Mesenteric fat pad (tissue), 1 donor: ENCODE measurements around the gene CRTAC1. TPM values are rescaled to one million over a fixed set of nuclear protein-coding genes. Genes with fewer than 3 reads are reported as not detected.

Source experiments
- DNase-seq: peaks from one replicate; pipeline ENCODE4 v3.0.0-alpha.2; 2020; ENCODE audit warnings: low spot score
- total RNA-seq: library from RNA; stranded (reverse); fragmentation: NEBNext Ultra II Directional; extraction: Animal tissue kit (Norgen Biotek cat#: 25700); gene quantifications from one replicate; pipeline ENCODE4 v1.2.1, GENCODE V29; 2021
- donor health status: DM: yes; HTN: yes; CAD: no.

Gene CRTAC1
- total RNA-seq, 1 donor from 2014 or later, result 1.3 TPM

GRCh38 chr10:97875391-97875790 lies 155.0 kb downstream of the CRTAC1 start:
- DNase-seq, result peak; percentile 82

DNA sequence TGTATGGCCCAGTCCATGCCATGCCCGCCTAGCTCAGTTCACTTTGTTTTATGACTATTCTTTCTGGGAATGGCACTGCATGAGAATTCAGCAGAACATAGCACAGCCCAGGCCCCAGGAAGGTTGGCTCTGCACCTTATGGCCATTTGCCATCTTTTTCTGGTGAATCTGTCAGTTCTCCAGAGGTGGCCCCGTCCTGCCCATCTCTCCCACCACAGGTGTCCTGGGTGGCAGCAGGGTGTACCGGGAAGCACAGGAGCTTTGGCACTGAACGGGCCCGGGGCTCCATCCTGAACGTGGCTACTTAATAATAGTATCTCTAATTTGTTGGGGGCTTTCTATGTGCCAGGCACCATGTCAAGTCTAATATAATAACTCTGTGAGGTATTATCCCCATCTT lies 156.1 kb downstream of the CRTAC1 start:
- DNase-seq, result peak; percentile 85

GRCh38 chr10:97873569-97873968 lies 156.9 kb downstream of the CRTAC1 start:
- peak; percentile 20 for DNase-seq

DNA sequence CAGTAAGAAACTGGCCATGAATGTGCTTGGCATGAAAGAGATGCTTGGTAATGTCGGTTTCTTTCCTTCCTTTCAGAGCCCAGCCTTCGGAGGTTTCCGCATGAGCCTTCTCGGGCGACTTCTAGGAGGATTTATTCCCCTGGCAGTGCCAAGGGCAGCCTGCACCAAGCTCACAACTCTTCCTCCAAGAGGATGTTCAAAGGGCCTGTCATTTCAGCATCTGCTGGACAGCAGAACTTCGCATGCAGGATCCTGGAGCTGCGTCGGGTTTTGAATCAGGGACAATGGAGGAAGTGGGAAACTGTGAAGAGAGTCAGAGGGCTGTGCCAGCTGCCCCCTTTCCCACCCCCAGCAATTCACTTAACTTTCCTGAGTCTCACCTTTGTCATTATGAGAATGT lies 159.4 kb downstream of the CRTAC1 start:
- peak; percentile 84 for DNase-seq

GRCh38 chr10:97869091-97870042 lies 161.1 kb downstream of the CRTAC1 start:
- DNase-seq, result peak; percentile 89

DNA sequence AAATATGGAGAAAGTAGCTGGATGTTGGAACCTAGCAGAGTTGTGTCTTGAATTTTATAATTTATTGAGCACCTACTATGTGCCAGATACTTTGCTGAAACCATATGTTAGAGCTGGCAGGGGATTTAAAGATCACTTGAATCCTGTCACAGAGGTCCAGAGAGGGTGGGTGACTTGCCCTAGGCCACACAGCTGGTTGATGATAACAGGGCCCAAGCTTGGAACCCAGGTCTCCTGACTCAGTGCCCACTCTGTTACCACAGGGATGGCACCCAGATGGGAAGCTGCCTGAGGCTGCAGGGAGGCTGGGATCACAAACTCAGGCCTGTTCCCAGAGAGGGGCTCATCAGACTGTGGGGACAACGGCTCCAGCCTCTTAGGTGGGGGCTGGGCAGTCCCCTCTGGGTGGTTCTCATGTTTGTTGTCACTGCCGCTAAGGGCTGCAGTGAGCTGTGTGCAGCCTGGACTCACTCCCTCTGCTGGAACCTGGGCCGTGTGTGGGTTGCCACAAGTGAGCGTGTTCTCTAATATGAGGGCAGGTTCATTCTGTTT lies 162.2 kb downstream of the CRTAC1 start:
- peak; percentile 65 for DNase-seq

DNA sequence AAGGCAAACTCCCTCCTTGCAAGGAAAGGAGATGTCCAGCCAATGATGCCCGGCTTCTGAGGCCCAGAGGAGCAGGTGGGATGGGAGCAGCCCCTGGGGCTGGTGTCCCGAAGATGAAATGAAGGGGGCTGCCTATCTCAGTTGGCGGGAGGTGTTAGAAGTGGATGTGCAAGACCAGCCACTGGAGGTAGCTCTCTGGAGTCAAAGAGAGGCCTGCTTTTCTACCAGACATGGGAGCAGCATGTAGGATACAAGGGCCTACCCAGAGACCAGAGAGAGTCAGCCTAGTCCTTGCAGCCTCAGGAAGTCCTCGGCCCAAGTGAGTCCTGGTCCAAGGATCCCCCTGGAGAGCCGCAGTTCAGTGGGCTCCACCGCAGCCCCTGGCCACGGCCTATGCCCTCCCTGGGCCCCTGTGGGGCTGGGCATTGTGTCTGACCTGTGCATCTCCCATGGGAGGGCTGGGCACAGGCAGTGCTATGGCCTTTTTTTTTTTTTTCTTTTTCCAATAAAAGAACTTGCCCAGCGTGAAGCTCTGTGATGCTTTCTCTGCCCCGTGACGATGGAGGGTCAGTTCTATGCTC lies 163.1 kb downstream of the CRTAC1 start:
- DNase-seq, result no peak

DNA sequence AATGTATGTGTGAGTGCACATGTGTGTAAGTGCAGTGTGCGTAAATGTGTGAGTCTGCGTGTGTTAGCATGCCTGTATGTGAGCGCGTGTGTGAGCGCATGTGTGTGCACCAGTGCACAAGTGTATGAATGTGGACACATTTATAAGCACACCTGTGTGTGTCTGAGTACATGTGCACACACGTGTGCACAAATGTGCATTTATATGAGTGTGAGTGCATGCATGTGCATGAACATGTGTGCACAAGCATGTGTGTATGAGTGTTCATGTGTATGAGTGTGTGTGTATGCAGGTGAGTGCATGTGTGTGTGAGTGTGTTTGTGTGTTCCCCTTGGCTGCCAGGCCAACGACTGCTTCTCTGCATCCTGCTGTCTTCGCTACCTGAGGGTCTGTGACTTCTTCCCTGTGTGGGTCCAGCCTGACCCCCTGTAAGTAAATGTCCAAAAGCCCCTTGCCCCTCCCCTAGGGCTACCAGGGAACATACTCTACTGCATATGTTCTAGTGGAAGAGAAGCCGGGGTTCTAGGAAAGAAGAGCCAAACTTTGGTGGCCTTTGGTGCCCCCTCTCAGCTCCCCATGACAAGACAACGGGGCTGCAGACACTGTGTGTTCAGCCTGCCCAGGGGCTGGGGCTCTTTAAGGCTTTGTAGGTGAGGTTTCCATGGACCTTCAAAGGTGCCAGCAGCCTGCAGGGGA lies 163.7 kb downstream of the CRTAC1 start:
- peak; percentile 57 for DNase-seq

- DNase-seq, result no peak
Measured at GRCh38 chr10:97865488-97865887, 164.9 kb downstream of the CRTAC1 start.

- DNase-seq, result no peak
Measured at GRCh38 chr10:97863808-97864207, 166.6 kb downstream of the CRTAC1 start.

GRCh38 chr10:97861924-97862323 lies 168.5 kb downstream of the CRTAC1 start:
- DNase-seq, result peak; percentile 2

DNA sequence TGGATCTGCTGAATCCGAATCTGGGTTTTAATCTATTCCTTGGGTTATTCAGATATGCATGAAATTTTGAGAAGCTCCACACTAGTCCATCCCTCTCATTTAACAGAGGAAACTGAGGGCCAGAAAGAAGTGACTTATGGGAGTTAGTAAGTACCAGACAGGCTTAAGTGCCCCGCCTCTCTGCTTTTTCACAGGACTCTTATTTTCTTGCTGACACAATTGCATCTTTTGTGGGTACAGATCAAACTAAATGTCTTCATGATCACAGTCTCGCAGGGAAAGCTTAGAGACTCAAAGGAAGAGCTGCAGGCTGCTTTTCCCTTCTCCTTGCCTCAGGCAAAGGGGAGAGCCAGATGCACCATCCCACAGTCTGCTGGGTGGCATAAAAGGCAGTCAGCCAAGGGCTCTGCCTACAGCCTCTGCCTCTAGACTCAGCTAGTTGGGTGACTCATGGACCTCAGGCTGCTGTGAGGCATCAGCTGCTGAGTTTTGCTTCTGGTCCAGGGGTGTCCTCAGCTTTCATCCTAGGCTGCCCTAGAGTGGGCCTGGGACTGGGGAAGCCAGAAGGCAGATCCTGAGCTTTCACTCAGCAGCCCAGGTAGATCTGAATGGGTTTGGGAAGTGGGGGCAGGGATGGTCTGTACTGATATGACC lies 169.2 kb downstream of the CRTAC1 start:
- peak; percentile 85 for DNase-seq

- DNase-seq, result no peak
Measured at GRCh38 chr10:97858001-97858439, 172.4 kb downstream of the CRTAC1 start.

- DNase-seq, result no peak
Measured at GRCh38 chr10:97854743-97855142, 175.7 kb downstream of the CRTAC1 start.

- no peak for DNase-seq
Measured at GRCh38 chr10:97852840-97853405, 177.5 kb downstream of the CRTAC1 start.

- DNase-seq, result no peak
Measured at GRCh38 chr10:97852277-97852676, 178.1 kb downstream of the CRTAC1 start.

DNA sequence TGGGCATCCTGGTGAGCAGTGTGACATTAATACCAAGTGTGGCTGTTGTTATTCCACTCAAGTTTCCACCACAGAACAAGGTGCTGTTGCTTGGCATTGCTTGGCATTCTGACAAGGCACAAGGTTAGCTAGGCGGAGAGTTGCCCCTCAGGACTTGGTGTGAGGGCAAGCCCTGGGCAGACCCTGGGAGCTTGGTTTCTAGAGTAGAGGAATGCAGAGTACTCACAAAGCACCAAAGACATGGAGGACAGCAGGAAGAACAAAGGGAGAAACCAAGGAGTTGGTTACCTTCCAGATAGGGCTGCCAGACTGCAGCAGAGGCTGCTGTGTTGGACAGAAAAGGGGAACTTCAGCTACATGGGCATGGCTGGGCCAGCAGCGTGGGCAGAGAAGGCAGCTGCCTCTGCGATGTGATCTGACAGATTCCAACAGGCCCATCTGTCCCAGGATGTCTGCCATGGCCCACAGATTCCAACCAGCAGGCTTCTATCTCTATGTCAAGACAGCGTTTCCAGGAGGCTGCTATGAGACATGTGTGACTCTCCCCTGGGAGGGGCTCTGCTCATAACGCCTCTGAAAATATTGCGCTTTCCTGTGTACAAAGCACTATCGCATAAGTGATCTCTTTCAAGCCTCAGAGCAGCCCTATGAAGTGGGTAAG lies 178.9 kb downstream of the CRTAC1 start:
- DNase-seq, result no peak

- no peak for DNase-seq
Measured at GRCh38 chr10:97850446-97850845, 180.0 kb downstream of the CRTAC1 start.

- no peak for DNase-seq
Measured at GRCh38 chr10:97849687-97850402, 180.6 kb downstream of the CRTAC1 start, which contains the start of gene GOLGA7B. Gene GOLGA7B, plus strand, starts transcription at chr10:97849843. Its CDS starts 461 bp downstream, at chr10:97850304.
